Liver (tissue), 3 donors: Measurements from ENCODE around the gene IL11.

Source experiments
- CTCF ChIP-seq: fragments of 150-350 bp; IDR thresholded peaks from 2 replicates; pipeline ENCODE4 v1.5.1; 2017; ENCODE audit warnings: improper control_type of control experiment, low read depth, low read length; ENCODE audit not compliant: missing input control
- EGR1 ChIP-seq, 2 donors: IDR thresholded peaks; 2 replicates each; pipeline ENCODE4 v1.6.1; 2016 to 2018; ENCODE audit warnings: antibody characterized with exemption in 2 of 2, low read depth in 2 of 2
- GABPA ChIP-seq, 2 donors: IDR thresholded peaks in 1 of 2; conservative IDR thresholded peaks in 1 of 2; 2 replicates each; pipeline ENCODE4 v1.6.1; 2016; ENCODE audit warnings: antibody characterized with exemption in 2 of 2, mild to moderate bottlenecking in 1 of 2, moderate library complexity in 1 of 2
- RXRA ChIP-seq, 2 donors: IDR thresholded peaks; 2 replicates each; pipeline ENCODE4 v1.6.1; 2017 to 2018; ENCODE audit warnings: antibody characterized with exemption in 2 of 2, mild to moderate bottlenecking in 1 of 2
- YY1 ChIP-seq: IDR thresholded peaks from 2 replicates; pipeline ENCODE4 v1.6.1; 2016; ENCODE audit warnings: antibody characterized with exemption, mild to moderate bottlenecking
- donor health status: healthy.
- donor health status: healthy.

- TF ChIP-seq CTCF (no peak), YY1 (no peak), EGR1 (IDR thresholded peaks at IDR 0.05; ENCODE audit: low read depth in 2 of 2) (no peak), GABPA (IDR thresholded peaks at IDR 0.05 in 1 of 2, conservative IDR thresholded peaks at IDR 0.05 in 1 of 2) (no peak), RXRA (IDR thresholded peaks at IDR 0.05) (no peak)
Measured at GRCh38 chr19:55353356-55353802, 16.9 kb downstream of the IL11 start.
